GM19372 (cell line): Measurements from ENCODE around the gene CCL25.
"Not testable (repeated sequence)": the region's sequence is repeated elsewhere in the genome, so short reads cannot be mapped to it uniquely, and the experiment has no call there.

Experiments used
- ATAC-seq: cut with Tn5 transposase; IDR thresholded peaks from one replicate; pipeline ENCODE4 v1.9.1; 2021; ENCODE audit warnings: mild to moderate bottlenecking, low read depth, moderate library complexity; ENCODE audit not compliant: unreplicated experiment

CCL25 gene

GRCh38 chr19:8084152-8084551 is 31.6 kb downstream of the CCL25 start:
- ATAC-seq: no peak

DNA sequence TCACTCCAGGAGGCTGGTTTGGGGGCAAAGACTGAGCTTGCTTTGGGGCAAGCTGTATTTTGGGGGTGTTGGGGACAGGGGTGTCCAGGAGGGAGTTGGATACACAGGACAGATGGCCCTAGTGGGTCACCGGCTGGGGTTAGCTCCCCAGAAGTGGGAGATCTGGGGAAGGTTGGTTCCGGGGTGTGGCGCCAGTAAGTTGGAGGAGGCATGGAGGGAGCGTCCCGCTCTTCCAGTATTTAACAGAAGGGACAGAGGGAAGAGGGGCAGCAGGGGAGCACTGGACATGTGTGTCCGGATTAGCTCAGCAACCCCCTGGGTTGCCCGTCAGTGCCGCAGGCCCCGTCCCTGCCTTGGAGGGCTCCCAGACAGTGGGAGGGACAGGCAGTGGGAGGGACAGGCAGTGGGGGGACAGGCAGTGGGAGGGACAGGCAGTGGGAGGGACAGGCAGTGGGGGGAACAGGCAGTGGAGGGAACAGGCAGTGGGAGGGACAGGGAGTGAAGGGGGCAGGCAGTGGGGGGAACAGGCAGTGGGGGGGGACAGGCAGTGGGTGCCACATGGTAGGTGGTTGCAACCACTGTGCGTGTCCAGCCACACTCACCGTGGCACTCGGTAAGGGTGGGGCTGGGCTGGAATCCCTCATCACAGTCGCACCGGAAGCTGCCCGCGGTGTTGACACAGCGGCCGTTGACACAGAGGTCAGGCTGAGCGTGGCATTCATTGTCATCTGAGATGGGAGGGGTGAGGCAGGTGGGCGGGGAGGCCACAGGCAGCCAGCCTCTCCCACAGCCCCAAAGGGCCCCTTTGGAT is 33.2 kb downstream of the CCL25 start:
- ATAC-seq: no peak

DNA sequence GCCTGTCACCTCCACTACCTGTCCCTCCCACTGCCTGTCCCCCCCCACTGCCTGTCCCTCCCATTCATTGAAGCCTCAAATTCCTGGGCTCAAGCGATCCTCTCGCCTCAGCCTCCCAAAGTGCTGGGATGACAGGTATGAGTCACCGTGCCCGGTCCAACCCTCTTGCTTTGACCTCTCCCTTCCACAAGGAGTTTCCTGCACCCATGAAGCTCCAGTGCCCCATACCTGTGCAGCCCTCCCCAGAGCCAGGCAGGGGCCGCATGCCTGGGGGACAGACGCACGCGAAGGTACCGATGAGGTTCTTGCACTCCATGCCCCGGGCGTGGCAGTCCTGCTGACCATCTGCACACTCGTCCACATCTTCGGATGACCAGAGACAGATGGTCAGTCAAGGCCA is 34.3 kb downstream of the CCL25 start:
- ATAC-seq: no peak

- ATAC-seq: no peak
Observed at GRCh38 chr19:8087876-8088275, 35.3 kb downstream of the CCL25 start.

GRCh38 chr19:8088752-8089663 is 36.4 kb downstream of the CCL25 start:
- ATAC-seq: no peak

DNA sequence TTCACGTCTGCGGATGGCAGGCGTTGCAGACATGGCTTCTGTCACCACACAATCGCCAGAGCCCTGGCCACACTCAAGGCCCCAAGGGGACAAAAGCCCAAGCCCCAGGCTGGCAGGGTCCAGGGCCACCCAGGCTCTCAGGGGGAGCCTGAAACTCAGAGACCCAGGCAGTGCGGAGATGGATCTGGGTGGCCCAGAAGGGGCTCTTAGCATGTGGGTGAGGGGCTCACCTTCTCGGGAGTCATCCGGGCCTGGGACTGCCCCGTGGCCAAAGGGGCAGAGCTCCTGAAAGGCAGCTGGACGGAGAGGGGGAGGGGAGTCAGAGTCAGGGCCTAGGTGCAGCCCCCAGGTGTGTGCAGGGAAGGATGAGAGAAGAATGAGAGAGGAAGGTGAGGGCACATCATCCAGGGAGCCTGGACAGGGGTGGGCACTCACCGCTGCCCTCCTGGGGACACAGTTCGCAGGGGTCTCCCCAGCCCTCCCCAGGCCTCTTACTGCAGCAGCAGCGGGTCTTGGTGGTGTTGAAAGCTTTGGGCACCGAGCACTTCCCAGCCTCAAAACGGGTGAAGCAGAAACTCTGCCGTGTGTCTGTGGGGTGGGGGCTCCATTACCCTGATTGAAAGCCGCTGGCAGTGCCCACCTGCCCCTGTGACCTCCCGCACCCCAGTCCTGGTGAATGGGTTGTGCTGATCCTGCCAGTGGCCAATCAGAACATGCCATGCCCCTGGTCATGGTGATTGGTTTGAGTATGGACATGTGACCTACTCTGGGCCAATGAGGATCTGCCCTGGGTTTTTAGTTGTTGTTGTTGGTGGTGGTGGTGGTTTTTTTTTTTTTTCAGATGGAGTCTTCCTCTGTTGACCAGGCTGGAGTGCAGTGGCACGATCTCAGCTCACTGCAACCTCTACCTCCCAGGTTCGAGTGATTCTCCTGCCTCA is 37.4 kb downstream of the CCL25 start:
- no peak for ATAC-seq

DNA sequence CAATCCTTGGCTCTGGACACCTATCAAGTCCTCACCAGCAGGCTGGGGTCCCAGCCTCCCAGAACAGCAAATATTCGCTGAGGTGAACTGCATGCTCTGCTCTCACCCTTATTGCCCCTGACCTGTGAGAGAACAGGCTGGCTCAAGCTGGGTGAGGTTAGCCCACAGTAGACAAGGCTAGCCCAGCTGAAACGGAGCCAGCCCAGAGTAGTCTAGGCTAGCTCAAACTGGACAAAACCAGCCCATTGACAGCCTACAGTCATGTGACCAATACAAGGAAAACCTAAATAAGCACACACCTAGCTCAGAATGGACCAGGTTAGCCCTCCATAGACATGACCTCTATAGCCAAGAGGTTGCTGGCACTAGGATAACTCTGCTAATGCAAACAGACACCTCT is 38.4 kb downstream of the CCL25 start:
- no peak for ATAC-seq

GRCh38 chr19:8093740-8094139 is 41.2 kb downstream of the CCL25 start:
- ATAC-seq: no peak

DNA sequence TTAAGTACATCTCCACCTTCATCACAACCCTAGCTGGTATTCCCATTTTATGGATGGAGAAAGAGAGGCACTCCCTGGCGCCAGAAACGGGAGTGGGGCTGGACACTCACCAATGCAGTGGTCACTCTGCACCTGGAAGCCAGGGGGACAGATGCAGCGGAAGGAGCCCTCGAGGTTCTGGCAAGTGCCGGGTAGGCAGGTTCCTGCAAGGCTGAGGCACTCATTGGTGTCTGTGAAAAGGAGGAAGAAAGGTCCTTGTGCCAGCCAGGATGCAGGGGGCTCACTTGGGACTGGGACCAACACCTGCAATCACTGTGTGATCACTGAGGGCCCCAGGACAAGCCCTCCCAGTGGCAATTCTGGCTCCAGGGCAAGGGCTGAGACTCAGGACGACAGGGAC is 41.8 kb downstream of the CCL25 start:
- no peak for ATAC-seq

DNA sequence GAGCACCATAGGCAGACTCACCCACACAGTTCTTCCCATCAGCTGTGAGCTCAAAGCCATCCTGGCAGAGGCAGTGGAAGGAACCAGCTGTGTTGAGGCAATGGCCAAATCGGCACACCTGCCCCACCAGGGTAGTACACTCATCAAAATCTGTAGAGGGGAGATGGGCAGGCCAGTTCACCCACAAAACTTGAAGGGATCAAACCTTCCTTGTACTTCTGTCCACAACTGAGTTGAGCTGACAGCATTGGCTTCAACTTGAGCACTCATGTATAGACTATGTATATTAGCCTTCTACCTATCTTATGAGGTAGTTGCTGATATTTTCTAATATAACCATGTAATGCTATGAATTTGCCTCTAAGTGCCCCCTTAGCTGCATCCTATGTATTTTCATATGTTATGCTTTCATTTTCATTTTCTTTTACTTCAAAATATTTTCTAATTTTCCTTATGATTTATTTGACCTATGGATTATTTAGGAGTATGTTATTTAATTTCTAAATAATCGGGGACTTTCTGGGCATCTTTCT is 42.9 kb downstream of the CCL25 start:
- no peak for ATAC-seq

DNA sequence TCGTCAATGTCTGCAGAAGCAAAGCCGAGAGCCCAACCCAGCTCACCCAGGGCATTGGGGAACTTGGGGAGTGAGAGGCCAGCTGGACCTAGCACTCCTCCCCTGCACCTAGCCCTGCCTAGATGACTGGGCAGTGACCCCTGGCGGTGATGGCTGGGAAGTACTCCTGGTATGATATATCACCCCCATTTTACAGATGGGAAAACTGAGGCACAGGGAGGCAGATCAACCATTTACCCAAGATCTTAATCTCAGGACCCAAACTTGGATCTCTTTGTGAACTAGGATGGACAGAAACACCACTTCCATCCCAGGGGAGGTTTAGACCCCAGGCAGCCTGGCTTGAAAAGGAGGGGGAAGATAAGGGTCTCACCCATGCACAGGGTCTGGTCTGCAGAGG is 43.5 kb downstream of the CCL25 start:
- no peak for ATAC-seq

DNA sequence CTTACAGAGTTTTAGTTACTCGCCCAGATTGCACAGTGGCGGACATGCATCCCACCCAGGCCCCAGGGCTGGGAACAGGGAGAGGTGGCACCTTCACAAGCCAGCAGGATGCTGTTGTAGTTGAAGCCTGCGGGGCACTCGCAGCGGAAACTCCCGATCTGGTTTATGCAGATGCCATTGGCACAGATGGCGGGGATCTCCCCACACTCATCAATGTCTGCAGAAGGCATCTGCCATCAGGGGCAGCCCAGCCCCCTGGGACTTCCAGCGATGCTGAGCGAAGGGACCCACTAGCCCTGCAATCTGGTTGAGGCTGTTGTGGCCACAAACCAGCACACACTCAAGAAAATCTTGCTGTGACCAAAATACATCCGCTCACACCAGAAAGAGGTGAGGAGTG is 44.6 kb downstream of the CCL25 start:
- ATAC-seq: no peak

- ATAC-seq: no peak
Observed at GRCh38 chr19:8097681-8098567, 45.4 kb downstream of the CCL25 start.

DNA sequence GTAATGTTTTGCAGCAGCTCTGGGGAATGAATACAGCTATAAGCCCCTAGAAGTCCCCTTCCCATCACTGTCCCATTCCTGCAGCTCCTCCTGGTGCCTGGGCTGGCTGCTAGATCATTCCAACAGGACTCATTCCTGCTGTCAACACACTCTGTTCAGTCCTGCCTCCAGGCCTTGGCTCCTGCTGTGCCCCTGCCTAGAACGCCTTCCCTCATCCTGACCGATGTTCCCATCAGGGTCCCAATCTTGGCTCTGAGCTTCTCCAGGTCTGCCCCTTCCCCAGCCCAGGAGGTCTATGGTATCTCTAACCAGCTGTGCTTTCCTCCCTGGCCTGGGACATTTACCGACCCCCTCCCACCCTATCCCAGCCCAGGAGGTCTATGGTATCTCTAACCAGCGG is 48.8 kb downstream of the CCL25 start:
- no peak for ATAC-seq

- not testable (repeated sequence) for ATAC-seq
Observed at GRCh38 chr19:8101910-8102309, 49.4 kb downstream of the CCL25 start.

- ATAC-seq: no peak
Observed at GRCh38 chr19:8105471-8105870, 52.9 kb downstream of the CCL25 start.

DNA sequence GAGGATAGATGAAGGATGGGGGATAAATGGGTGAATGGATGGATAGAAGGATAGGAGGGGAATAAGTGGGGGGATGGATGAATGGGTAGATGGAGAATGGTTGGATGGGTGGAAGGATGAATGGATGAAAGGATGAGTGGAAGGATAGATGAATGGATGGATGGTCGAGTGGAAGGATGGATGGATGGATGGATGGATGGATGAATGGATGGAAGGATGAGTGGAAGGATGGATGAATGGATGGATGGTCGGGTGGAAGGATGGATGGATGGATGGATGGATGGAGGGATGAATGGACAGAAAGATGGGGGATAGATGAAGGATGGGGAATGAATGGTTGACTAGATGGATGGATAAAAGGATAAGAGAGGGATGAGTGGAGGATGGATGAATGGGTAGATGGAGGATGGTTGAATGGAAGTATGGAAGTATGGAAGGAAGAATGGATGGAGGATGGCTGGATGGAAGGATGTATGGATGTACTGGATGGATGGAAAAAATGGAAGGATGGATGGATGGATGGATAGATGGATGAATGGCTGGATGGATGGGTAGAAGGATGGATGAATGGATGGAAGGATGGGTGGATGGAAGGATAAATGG is 54.8 kb downstream of the CCL25 start:
- no peak for ATAC-seq

- no peak for ATAC-seq
Observed at GRCh38 chr19:8108560-8109445, 56.2 kb downstream of the CCL25 start.
